Endothelial cell (in vitro differentiated cells): ENCODE measurements around the gene CACNA1C. TPM values are rescaled to one million over a fixed set of nuclear protein-coding genes. Genes with fewer than 3 reads are reported as not detected.

Experiments used
- DNase-seq: peaks from one replicate; pipeline ENCODE4 v3.0.0; 2021; ENCODE audit warnings: low spot score
- H3K27ac Mint-ChIP-seq: one replicate; pipeline ENCODE4 v1.8.0; 2021; ENCODE audit warnings: mixed read lengths, inconsistent platforms; ENCODE audit not compliant: unreplicated experiment
- H3K27me3 Mint-ChIP-seq: one replicate; pipeline ENCODE4 v1.8.0; 2021; ENCODE audit warnings: mild to moderate bottlenecking, moderate library complexity, mixed read lengths, inconsistent platforms; ENCODE audit not compliant: unreplicated experiment
- H3K36me3 Mint-ChIP-seq: one replicate; pipeline ENCODE4 v1.8.0; 2021; ENCODE audit warnings: mild to moderate bottlenecking, low read depth, mixed read lengths, inconsistent platforms; ENCODE audit not compliant: unreplicated experiment
- H3K4me1 Mint-ChIP-seq: one replicate; pipeline ENCODE4 v1.8.0; 2021; ENCODE audit warnings: mild to moderate bottlenecking, mixed read lengths, inconsistent platforms; ENCODE audit not compliant: unreplicated experiment
- H3K4me3 Mint-ChIP-seq: one replicate; pipeline ENCODE4 v1.8.0; 2021; ENCODE audit warnings: mild to moderate bottlenecking, mixed read lengths, inconsistent platforms; ENCODE audit not compliant: unreplicated experiment
- H3K9me3 Mint-ChIP-seq: one replicate; pipeline ENCODE4 v1.8.0; 2021; ENCODE audit warnings: mixed read lengths, inconsistent platforms; ENCODE audit not compliant: unreplicated experiment
- CTCF ChIP-seq: fragments of 200-600 bp; sonication (generic); IDR thresholded peaks from one replicate; pipeline ENCODE4 v1.5.0; 2021; ENCODE audit warnings: antibody characterized with exemption; ENCODE audit not compliant: unreplicated experiment
- total RNA-seq: library from RNA; stranded (reverse); fragmentation: NEBNext Ultra II Directional; extraction: Animal tissue kit (Norgen Biotek cat#: 25700); gene quantifications from one replicate; pipeline ENCODE4 v1.2.1, GENCODE V29; 2021; ENCODE audit not compliant: unreplicated experiment

Gene CACNA1C
- total RNA-seq, 1 donor from 2014 or later = 11.1 TPM

DNA sequence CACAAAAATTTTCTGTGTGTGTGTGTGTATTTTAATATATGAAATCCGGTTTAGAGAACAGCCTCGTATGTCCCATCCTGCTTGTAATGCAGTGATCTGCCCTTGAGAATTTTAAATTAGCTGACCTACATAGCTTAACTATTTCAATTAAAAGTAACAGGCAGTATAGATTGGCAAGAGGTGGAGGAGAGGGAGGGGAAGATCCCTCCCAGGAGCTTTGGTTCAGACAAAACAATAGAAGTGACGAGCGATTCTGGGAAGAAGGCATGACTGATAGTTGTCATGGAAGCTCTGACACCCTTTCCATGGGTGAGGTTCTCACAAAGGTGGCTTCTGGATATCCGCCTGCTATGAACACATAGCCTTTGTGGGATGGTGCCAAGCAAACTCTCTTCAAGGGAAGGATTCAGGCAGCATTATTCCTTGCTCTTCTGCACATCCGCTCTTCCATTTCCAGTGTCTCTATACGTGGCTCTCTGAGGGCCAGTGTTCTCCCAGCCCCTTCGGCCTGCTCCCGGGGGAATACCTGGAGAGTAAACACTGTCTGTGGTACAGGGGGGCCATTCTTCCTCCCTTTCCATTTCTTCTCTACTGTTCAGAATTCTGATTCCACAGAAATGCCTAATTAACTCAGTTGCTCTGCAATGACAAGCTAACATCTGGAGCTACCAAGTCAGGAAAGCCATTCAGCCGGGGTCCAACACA is 182.0 kb downstream of the CACNA1C start:
- no peaks in the 10 kb centered on the region for H3K36me3 Mint-ChIP-seq
- TF ChIP-seq CTCF = no peak
- no peak overlapping the region for H3K27ac Mint-ChIP-seq
- peaks cover 5% of the 10 kb centered on the region for H3K4me1 Mint-ChIP-seq
- no peaks in the 10 kb centered on the region for H3K27me3 Mint-ChIP-seq
- H3K9me3 Mint-ChIP-seq = no peaks in the 10 kb centered on the region
- no peak for DNase-seq
- no peak overlapping the region for H3K4me3 Mint-ChIP-seq

GRCh38 chr12:2236506-2237294 is 183.9 kb downstream of the CACNA1C start:
- DNase-seq = no peak
- Mint-ChIP-seq H3K27me3 (peaks cover 3% of the 10 kb centered on the region), H3K9me3 (no peaks in the 10 kb centered on the region), H3K36me3 (no peaks in the 10 kb centered on the region), H3K4me1 (peaks cover 11% of the 10 kb centered on the region), H3K4me3 (no peak overlapping the region), H3K27ac (no peak overlapping the region)
- no peak for TF ChIP-seq CTCF

GRCh38 chr12:2238111-2238510 is 185.3 kb downstream of the CACNA1C start:
- no peak overlapping the region for H3K27ac Mint-ChIP-seq
- no peaks in the 10 kb centered on the region for H3K36me3 Mint-ChIP-seq
- no peaks in the 10 kb centered on the region for H3K9me3 Mint-ChIP-seq
- TF ChIP-seq CTCF = no peak
- H3K4me1 Mint-ChIP-seq = peaks cover 11% of the 10 kb centered on the region
- H3K27me3 Mint-ChIP-seq = peaks cover 3% of the 10 kb centered on the region
- no peak for DNase-seq
- H3K4me3 Mint-ChIP-seq = no peak overlapping the region

GRCh38 chr12:2239381-2239871 is 186.6 kb downstream of the CACNA1C start:
- Mint-ChIP-seq H3K36me3 (no peaks in the 10 kb centered on the region), H3K4me3 (no peak overlapping the region), H3K9me3 (no peaks in the 10 kb centered on the region), H3K27me3 (peaks cover 3% of the 10 kb centered on the region), H3K27ac (no peak overlapping the region), H3K4me1 (peaks cover 11% of the 10 kb centered on the region)
- TF ChIP-seq CTCF = no peak
- DNase-seq = no peak

GRCh38 chr12:2240390-2240789 is 187.6 kb downstream of the CACNA1C start:
- no peak overlapping the region for H3K4me3 Mint-ChIP-seq
- no peak overlapping the region for H3K27ac Mint-ChIP-seq
- no peak for TF ChIP-seq CTCF
- no peak for DNase-seq
- peaks cover 3% of the 10 kb centered on the region for H3K27me3 Mint-ChIP-seq
- peaks cover 11% of the 10 kb centered on the region for H3K4me1 Mint-ChIP-seq
- H3K36me3 Mint-ChIP-seq = no peaks in the 10 kb centered on the region
- no peaks in the 10 kb centered on the region for H3K9me3 Mint-ChIP-seq
